NOMO-1 treated with DMSO at 0.1 percent for 48 hours (cell line): ENCODE data around the gene VEZT.

Experiments used
- DNase-seq: peaks from one replicate; lab custom pipeline; 2025; ENCODE audit not compliant: unreplicated experiment; lab: John Stamatoyannopoulos, UW

The VEZT gene

GRCh38 chr12:95197636-95198035 is 20.0 kb upstream of the VEZT start:
- no peak for DNase-seq

GRCh38 chr12:95198914-95199313 is 18.7 kb upstream of the VEZT start:
- no peak for DNase-seq

GRCh38 chr12:95200128-95200894 is 17.3 kb upstream of the VEZT start:
- DNase-seq, result no peak

- no peak for DNase-seq
Observed at GRCh38 chr12:95201056-95201670, 16.4 kb upstream of the VEZT start.

- no peak for DNase-seq
Observed at GRCh38 chr12:95202691-95203486, 14.7 kb upstream of the VEZT start.

- no peak for DNase-seq
Observed at GRCh38 chr12:95203487-95204030, 14.0 kb upstream of the VEZT start.

- DNase-seq, result no peak
Observed at GRCh38 chr12:95204141-95204866, 13.3 kb upstream of the VEZT start.

GRCh38 chr12:95205016-95205624 is 12.5 kb upstream of the VEZT start:
- no peak for DNase-seq

GRCh38 chr12:95205685-95206084 is 11.9 kb upstream of the VEZT start:
- DNase-seq, result no peak

- DNase-seq, result no peak
Observed at GRCh38 chr12:95206916-95207315, 10.7 kb upstream of the VEZT start.

- no peak for DNase-seq
Observed at GRCh38 chr12:95207407-95207806, 10.2 kb upstream of the VEZT start.

- DNase-seq, result no peak
Observed at GRCh38 chr12:95208678-95209077, 8.9 kb upstream of the VEZT start.

- no peak for DNase-seq
Observed at GRCh38 chr12:95212586-95212985, 5.0 kb upstream of the VEZT start.

- no peak for DNase-seq
Observed at GRCh38 chr12:95213119-95213518, 4.5 kb upstream of the VEZT start.

GRCh38 chr12:95213928-95214327 is 3.7 kb upstream of the VEZT start:
- DNase-seq, result no peak

- no peak for DNase-seq
Observed at GRCh38 chr12:95214466-95214865, 3.1 kb upstream of the VEZT start.

- DNase-seq, result peak; percentile 63
Observed at GRCh38 chr12:95215949-95216348, 1.7 kb upstream of the VEZT start.

- DNase-seq, result no peak
Observed at GRCh38 chr12:95216711-95217376, 763 bp upstream of the VEZT start.

GRCh38 chr12:95218150-95219133 is 835 bp downstream of the VEZT start:
- peak; percentile 42 for DNase-seq
